GM10248 (cell line): ENCODE measurements around the gene SNAPC4.

Experiments
- CTCF ChIA-PET: fragments of 300-600 bp; sonication (Branson Sonifier 250); formaldehyde crosslinking; extraction: SDS; loops from one replicate; lab custom pipeline; 2021; ENCODE audit warnings: antibody characterized with exemption; lab: Yijun Ruan, JAX
- POLR2A ChIA-PET: fragments of 350-650 bp; sonication (Branson Sonifier 250); formaldehyde crosslinking; extraction: SDS; loops from one replicate; lab custom pipeline; 2020; ENCODE audit warnings: antibody characterized with exemption; lab: Yijun Ruan, JAX
- DNase-seq: peaks from one replicate; pipeline ENCODE4 v3.0.0; 2012; ENCODE audit errors: extremely low spot score
- CTCF ChIP-seq: IDR thresholded peaks from 2 replicates; pipeline ENCODE4 v1.5.1; 2012; ENCODE audit warnings: mild to moderate bottlenecking, low read depth; ENCODE audit errors: extremely low read depth, missing control alignments, control extremely low read depth

SNAPC4 gene

GRCh38 chr9:136399176-136400037, 563 bp downstream of the SNAPC4 start:
- no peak for TF ChIP-seq CTCF
- DNase-seq: peak; percentile 66
- CTCF ChIA-PET: interaction anchor here (1.0 to 1.3 kb wide), 2 partner anchors 8 to 36 kb away, joined by 3 read pairs; no protein-coding TSS in a partner anchor
- POLR2A ChIA-PET: no interaction called here

- DNase-seq: no peak
- ChIA-PET CTCF (interaction anchor here (1.6 kb wide), 1 partner anchor 35 kb away, joined by 5 read pairs; the partner anchor contains the start of gene DNLZ), POLR2A (no interaction called here)
- TF ChIP-seq CTCF: no peak
Measured at GRCh38 chr9:136398286-136398685, 1.7 kb downstream of the SNAPC4 start.

GRCh38 chr9:136397643-136398042, 2.3 kb downstream of the SNAPC4 start:
- CTCF ChIA-PET: interaction anchor here (1.1 to 1.7 kb wide), 3 partner anchors 11 to 34 kb away, joined by 3 to 5 read pairs (median 4); partner anchors contain the start of gene DNLZ
- POLR2A ChIA-PET: no interaction called here

GRCh38 chr9:136396219-136396515, 3.8 kb downstream of the SNAPC4 start:
- TF ChIP-seq CTCF: no peak
- no peak for DNase-seq
- ChIA-PET POLR2A (no interaction called here), CTCF (interaction anchor here (0.7 to 2.2 kb wide), 4 partner anchors 13 to 33 kb away, joined by 3 to 7 read pairs (median 4); partner anchors contain the start of gene DNLZ)

More at GRCh38 chr9:136397643-136398042, 2.3 kb downstream of the SNAPC4 start:
- no peak for TF ChIP-seq CTCF
- DNase-seq: no peak

- no peak for TF ChIP-seq CTCF
Measured at GRCh38 chr9:136395345-136396218, 4.4 kb downstream of the SNAPC4 start.

GRCh38 chr9:136395020-136395340, 5.0 kb downstream of the SNAPC4 start:
- POLR2A ChIA-PET: no interaction called here
- DNase-seq: no peak
- no peak for TF ChIP-seq CTCF
- CTCF ChIA-PET: interaction anchor here (1.1 to 2.2 kb wide), 2 partner anchors 31 to 55 kb away, joined by 3 to 7 read pairs; partner anchors contain the start of gene DNLZ

More at GRCh38 chr9:136395345-136396218, 4.4 kb downstream of the SNAPC4 start:
- CTCF ChIA-PET: interaction anchor here (0.7 to 2.2 kb wide), 4 partner anchors 18 to 56 kb away, joined by 3 to 7 read pairs (median 4); partner anchors contain the start of gene DNLZ
- POLR2A ChIA-PET: no interaction called here
- no peak for DNase-seq
